DMS53 (cell line): ENCODE measurements around the gene PTPN7.
A peak's percentile ranks its signal among the peaks of the same experiment; 100 is the strongest.

ENCODE experiments used
- DNase-seq: peaks from one replicate; lab custom pipeline; 2025; lab: John Stamatoyannopoulos, UW

The PTPN7 gene

DNA sequence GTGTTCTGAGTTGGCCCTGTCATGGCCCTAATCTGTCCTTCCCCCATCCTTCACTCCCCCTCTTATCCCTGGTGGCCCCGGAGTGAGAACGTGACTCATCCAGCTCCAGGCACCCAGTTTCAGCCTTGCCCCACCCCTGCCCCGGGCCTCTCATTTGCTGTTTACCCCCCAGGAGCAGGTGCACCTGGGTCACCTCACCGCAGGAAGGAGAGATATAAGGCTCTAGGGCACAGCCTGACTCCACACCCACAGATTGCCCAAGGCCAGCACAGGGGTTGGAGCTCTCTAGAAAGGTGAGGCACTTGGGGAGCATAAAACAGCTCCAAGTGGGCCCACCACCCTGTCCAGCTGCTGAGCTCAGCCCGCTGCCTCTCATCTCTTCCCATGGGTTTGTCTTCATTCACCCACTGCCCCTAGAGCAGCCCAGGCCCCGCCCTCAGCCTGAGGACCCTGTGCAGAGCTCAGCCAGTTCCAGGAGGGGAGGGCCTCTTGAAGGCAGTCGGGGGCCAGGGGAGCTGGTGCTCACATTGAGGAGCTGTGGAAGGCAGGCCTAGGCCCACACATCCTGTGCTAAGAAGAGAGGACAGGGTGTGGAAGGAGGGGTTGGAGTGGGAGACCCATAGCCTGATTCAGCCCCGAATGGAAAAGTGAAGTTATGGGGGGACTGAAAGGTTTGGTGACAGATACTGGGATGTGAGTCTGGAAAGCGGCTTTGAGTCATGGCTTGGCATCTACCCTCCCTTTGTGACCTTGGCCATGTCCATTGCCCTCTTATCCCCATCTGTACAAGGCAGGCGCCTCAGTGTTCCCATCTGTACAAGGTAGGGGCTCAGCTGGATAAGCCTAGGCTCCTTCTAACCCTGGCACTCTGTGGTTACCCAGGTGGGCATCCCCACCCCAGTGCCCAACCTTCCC lies 53.8 kb downstream of the PTPN7 start:
- DNase-seq, result peak; percentile 97

DNA sequence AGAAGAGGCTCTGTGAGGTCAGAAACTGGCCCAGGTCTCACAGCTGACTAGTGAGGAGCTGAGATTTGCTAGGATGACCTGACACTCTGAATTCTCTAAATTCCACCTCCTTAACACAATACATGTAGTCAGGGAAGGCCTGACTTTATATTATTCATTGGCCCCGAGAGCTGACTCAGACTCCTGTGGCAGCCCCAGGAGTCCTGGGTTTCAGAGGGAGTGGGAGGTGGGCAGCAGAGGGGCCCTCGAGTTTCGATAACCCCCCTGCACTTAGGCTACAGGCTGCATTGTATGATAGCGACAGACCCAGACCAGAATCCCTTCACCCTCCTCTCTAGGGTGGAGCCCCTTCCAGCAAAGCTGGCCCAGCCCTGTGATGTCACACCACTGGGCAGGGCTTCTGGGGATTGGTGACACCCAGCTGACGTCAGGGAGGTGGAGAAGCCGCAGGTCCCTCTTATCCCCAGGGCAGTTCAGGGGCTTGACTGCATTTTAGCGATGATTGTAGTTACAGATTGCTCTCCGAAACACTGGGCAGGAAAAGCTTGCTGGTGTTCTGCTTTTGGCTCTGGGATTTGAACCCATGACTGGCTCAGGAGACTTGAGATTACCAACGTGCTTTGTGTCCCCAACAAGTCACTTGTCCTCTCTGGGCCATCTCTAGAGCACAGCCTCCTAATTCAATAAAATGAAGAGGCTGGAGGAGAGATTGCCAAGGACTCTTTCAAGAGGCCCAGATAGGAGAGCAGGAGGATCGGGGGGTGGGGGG lies 54.6 kb downstream of the PTPN7 start:
- peak; percentile 91 for DNase-seq

DNA sequence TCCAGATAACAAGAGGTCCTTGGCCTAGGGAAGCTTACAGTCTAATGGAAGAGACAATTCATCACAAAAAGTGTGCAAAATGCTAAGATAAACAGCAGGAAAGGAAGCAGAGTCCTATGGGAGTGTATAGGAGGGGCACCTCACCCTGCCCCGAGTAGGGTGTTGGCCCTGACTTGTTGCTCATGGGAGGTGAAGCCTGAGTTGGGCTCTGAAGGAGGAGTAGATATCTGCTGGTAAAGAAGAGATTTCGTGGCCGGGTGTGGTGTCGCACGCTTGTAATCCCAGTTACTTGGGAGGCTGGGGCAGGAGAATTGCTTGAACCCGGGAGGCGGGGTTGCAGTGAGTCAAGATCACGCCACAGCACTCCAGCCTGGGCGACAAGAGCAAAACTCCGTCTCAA lies 56.3 kb downstream of the PTPN7 start:
- DNase-seq, result no peak

DNA sequence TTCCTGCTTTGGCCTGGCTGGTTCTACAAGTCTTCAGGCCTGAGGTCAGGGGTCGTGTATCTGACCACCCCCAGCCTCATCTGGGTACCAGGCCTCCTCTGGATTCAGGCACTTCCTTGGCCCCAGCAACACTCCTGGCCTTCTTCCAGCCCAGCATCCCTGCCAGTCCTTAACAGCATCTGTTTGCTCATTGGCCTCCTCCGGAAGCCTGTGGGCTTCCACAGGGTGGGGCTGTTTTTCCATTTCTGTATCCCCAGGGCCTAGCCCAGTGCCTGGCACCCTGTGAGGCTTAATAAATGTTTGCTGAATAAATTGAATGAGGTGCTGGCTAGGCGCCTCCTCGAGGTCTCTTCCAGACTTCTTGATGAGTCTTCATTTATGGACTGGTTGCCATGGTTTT lies 59.2 kb downstream of the PTPN7 start:
- no peak for DNase-seq
